ENCODE measurements around the gene TNK2. TPM values are rescaled to one million over a fixed set of nuclear protein-coding genes. Genes with fewer than 3 reads are reported as not detected.

Gene TNK2
- total and polyA plus RNA-seq, 2 experiments from 2014 or later, result 3.2 to 12.3 TPM

DNA sequence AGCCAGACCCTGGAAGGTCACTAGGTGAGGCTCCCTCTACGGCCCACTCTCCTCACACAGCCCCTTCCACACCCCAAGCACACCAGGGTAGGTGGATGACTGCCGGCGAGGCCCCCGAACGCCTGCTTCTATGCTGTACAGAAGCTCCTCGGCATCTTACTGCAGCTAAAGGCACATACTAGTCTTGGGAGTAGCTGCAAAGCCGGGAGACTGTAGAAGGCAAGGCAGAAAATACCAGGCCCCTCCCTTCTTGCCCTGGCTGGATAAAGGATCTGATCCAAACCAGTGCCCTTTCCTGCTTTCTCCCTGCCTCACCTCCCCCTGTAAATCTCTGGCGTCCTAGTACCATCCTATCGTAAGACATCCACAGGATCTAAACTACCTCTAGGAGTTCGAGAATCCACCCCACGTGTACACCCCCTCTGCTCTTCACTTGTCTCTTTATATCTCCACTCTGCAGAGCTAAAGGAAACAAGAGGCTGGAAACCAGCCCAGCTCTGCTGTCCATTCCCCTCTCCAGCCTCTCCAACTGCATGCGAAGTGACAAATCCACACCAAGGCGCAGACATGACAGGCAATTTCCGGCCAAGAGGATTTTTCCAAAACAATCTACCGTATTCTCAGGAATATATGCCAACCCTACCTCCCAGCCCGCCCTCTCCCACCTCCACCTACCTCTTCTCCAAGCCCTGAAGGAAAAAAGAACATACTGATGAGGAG, 11.8 kb downstream of the TNK2 start:
- Histone ChIP-seq H3K27ac (peak overlapping the region; percentile 85), H3F3A (ENCODE audit: insufficient read depth) (peaks cover 23% of the 10 kb centered on the region), H3K9ac (peak overlapping the region; percentile 80), H3K79me2 (ENCODE audit: insufficient read depth) (peaks cover 46% of the 10 kb centered on the region), H3K27me3 (replicated peaks; ENCODE audit: insufficient read depth) (no peaks in the 10 kb centered on the region), H3K9me2 (ENCODE audit: insufficient read depth) (no peaks in the 10 kb centered on the region), H2AFZ (peak overlapping the region; percentile 85), H3K4me1 (ENCODE audit: insufficient read depth) (peaks cover 35% of the 10 kb centered on the region), H3K4me2 (ENCODE audit: unreplicated experiment) (peak overlapping the region; percentile 92), H3K36me3 (ENCODE audit: low read depth) (no peaks in the 10 kb centered on the region), H4K20me1 (ENCODE audit: insufficient read depth) (no peaks in the 10 kb centered on the region), H3K9me3 (ENCODE audit: low read depth) (no peaks in the 10 kb centered on the region), H3K4me3 (peak overlapping the region; percentile 73)
- in situ Hi-C loops (cut with MboI), result no loop called here
- 4 to 6% methylated on average over 16 of the region's 16 CpGs for WGBS, 2 experiments (ENCODE audit: low coverage in 1 of 2, low lambda C conversion rate in 2 of 2, missing lambda C conversion rate in 2 of 2)
- no peak for TF ChIP-seq EZH2 (IDR thresholded peaks at IDR 0.05; ENCODE audit: insufficient read depth, poor library complexity, severe bottlenecking)
- no peak for TF ChIP-seq EZH2phosphoT487 (IDR thresholded peaks at IDR 0.05; ENCODE audit: insufficient read depth, low read depth)
- DNase-seq, result peak; percentile 92

DNA sequence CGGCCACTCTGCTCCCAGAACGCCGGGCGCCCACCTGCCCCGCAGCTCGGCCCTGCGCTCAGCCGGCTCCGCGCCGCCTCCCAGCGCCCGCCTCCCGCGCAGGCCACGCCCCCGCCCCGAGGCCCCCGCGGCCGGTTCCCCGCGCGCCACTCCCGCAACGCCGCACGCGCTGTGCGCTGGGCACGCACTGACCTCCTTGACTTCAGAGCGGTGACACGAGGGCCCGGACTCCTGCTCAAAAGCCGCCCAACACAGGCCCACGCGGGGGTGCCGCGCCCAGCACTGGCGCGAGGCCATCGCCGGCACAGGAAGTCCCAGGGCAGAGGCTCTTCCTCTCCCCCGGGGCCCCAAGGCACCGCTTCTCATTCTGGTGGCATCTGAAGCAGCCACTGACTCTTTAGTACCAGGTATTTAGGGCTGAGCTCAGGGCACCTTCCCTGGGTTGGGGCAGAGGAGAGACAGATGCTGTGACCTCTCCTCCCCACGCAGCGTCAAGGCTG, 12.4 kb downstream of the TNK2 start:
- Histone ChIP-seq H3K27me3 (replicated peaks; ENCODE audit: insufficient read depth) (no peaks in the 10 kb centered on the region), H3K79me2 (ENCODE audit: insufficient read depth) (peaks cover 53% of the 10 kb centered on the region), H3K36me3 (ENCODE audit: low read depth) (no peaks in the 10 kb centered on the region), H3K27ac (peak overlapping the region; percentile 85), H3K4me2 (ENCODE audit: unreplicated experiment) (peak overlapping the region; percentile 92), H3K9ac (peak overlapping the region; percentile 80), H3K9me3 (ENCODE audit: low read depth) (no peaks in the 10 kb centered on the region), H3K4me3 (peak overlapping the region; percentile 73), H3K4me1 (ENCODE audit: insufficient read depth) (peaks cover 35% of the 10 kb centered on the region), H4K20me1 (ENCODE audit: insufficient read depth) (no peaks in the 10 kb centered on the region), H3F3A (ENCODE audit: insufficient read depth) (peaks cover 23% of the 10 kb centered on the region), H3K9me2 (ENCODE audit: insufficient read depth) (no peaks in the 10 kb centered on the region), H2AFZ (peak overlapping the region; percentile 85)
- DNase-seq, result peak; percentile 70
- WGBS, 2 experiments (ENCODE audit: low coverage in 1 of 2, low lambda C conversion rate in 2 of 2, missing lambda C conversion rate in 2 of 2), result 2% methylated on average over 23 to 37 of the region's 47 CpGs
- in situ Hi-C loops (cut with MboI), result no loop called here
- TF ChIP-seq EZH2phosphoT487 (IDR thresholded peaks at IDR 0.05; ENCODE audit: insufficient read depth, low read depth), result no peak
- TF ChIP-seq EZH2 (IDR thresholded peaks at IDR 0.05; ENCODE audit: insufficient read depth, poor library complexity, severe bottlenecking), result no peak

- no peaks in the 10 kb centered on the region for H3K9me3 ChIP-seq (ENCODE audit: low read depth)
- no peaks in the 10 kb centered on the region for H3K27me3 ChIP-seq (replicated peaks; ENCODE audit: insufficient read depth)
- peak overlapping the region; percentile 92 for H3K4me2 ChIP-seq (ENCODE audit: unreplicated experiment)
- TF ChIP-seq EZH2phosphoT487 (IDR thresholded peaks at IDR 0.05; ENCODE audit: insufficient read depth, low read depth), result no peak
- no peak for TF ChIP-seq EZH2 (IDR thresholded peaks at IDR 0.05; ENCODE audit: insufficient read depth, poor library complexity, severe bottlenecking)
- H3K27ac ChIP-seq, result peak overlapping the region; percentile 85
- H3K79me2 ChIP-seq (ENCODE audit: insufficient read depth), result peaks cover 57% of the 10 kb centered on the region
- no peaks in the 10 kb centered on the region for H3K9me2 ChIP-seq (ENCODE audit: insufficient read depth)
- H3F3A ChIP-seq (ENCODE audit: insufficient read depth), result peaks cover 23% of the 10 kb centered on the region
- peak; percentile 79 for DNase-seq
- H3K4me1 ChIP-seq (ENCODE audit: insufficient read depth), result peaks cover 35% of the 10 kb centered on the region
- no peaks in the 10 kb centered on the region for H3K36me3 ChIP-seq (ENCODE audit: low read depth)
- peak overlapping the region; percentile 84 for H2AFZ ChIP-seq
- WGBS, 2 experiments (ENCODE audit: low coverage in 1 of 2, low lambda C conversion rate in 2 of 2, missing lambda C conversion rate in 2 of 2), result 0 to 1% methylated on average over 36 to 52 of the region's 56 CpGs
- peak overlapping the region; percentile 73 for H3K4me3 ChIP-seq
- H4K20me1 ChIP-seq (ENCODE audit: insufficient read depth), result no peaks in the 10 kb centered on the region
- H3K9ac ChIP-seq, result peak overlapping the region; percentile 80
- in situ Hi-C loops (cut with MboI), result no loop called here
These were observed 13.1 kb downstream of the TNK2 start for GRCh38 chr3:195895078-195895860.

DNA sequence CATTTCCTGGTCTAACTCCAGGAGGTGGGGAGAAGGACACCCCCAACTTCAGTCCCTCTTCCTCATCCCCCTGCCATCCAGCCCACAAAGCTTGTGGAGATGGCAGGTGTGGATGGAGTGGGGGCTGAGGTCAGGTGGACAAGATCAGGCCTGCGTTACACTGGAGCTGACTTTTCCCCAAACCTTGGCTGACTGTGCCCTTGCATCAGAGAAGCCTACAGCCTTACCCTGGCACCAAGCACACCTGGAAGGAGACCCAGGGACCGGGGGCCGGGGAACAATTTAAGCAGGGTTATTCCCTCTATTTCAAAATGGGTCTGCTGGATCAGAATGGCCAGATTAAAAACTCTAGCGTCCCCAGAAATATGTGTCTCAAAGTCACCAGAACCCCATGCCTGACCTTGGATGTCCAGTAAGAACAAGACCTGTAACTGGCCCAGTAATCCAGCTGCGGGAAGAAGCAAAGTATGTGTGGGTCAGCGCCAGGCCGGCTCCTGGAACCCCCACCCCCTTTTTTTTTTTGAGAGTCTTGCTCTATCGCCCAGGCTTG, 14.4 kb downstream of the TNK2 start:
- peaks cover 23% of the 10 kb centered on the region for H3F3A ChIP-seq (ENCODE audit: insufficient read depth)
- no peak for TF ChIP-seq EZH2phosphoT487 (IDR thresholded peaks at IDR 0.05; ENCODE audit: insufficient read depth, low read depth)
- TF ChIP-seq EZH2 (IDR thresholded peaks at IDR 0.05; ENCODE audit: insufficient read depth, poor library complexity, severe bottlenecking), result no peak
- peak overlapping the region; percentile 92 for H3K4me2 ChIP-seq (ENCODE audit: unreplicated experiment)

More for the DNA sequence above, 14.4 kb downstream of the TNK2 start:
- H3K27ac ChIP-seq, result peak overlapping the region; percentile 85; the same call in 1 of the 2 replicates
- DNase-seq, result no peak
- no peaks in the 10 kb centered on the region for H3K27me3 ChIP-seq (replicated peaks; ENCODE audit: insufficient read depth)
- H3K4me1 ChIP-seq (ENCODE audit: insufficient read depth), result peaks cover 35% of the 10 kb centered on the region
- H3K9me2 ChIP-seq (ENCODE audit: insufficient read depth), result no peaks in the 10 kb centered on the region
- in situ Hi-C loops (cut with MboI), result no loop called here
- WGBS, 2 experiments (ENCODE audit: low coverage in 1 of 2, low lambda C conversion rate in 2 of 2, missing lambda C conversion rate in 2 of 2), result 73 to 81% methylated on average over 8 of the region's 8 CpGs
- H3K9ac ChIP-seq, result peak overlapping the region; percentile 80
- no peaks in the 10 kb centered on the region for H3K9me3 ChIP-seq (ENCODE audit: low read depth)
- peaks cover 57% of the 10 kb centered on the region for H3K79me2 ChIP-seq (ENCODE audit: insufficient read depth)
- H3K4me3 ChIP-seq, result peak overlapping the region; percentile 73
- peak overlapping the region; percentile 84 for H2AFZ ChIP-seq
- H4K20me1 ChIP-seq (ENCODE audit: insufficient read depth), result no peaks in the 10 kb centered on the region
- H3K36me3 ChIP-seq (ENCODE audit: low read depth), result no peaks in the 10 kb centered on the region

Data from GM23248 (cell line).